HUES64 (cell line): Measurements from ENCODE around the gene NEMF.

Experiments
- H3K27ac ChIP-seq: 2 replicates; pipeline ENCODE4 v1.7.0; 2013; ENCODE audit warnings: low read depth, low read length, inconsistent platforms
- H3K27me3 ChIP-seq: 2 replicates; pipeline ENCODE4 v1.6.1; 2013; ENCODE audit warnings: mild to moderate bottlenecking, low read length; ENCODE audit not compliant: insufficient read depth
- H3K36me3 ChIP-seq: 2 replicates; pipeline ENCODE4 v1.6.1; 2013; ENCODE audit warnings: mild to moderate bottlenecking, low read length; ENCODE audit not compliant: insufficient read depth
- H3K4me1 ChIP-seq: 2 replicates; pipeline ENCODE4 v1.6.1; 2013; ENCODE audit warnings: mild to moderate bottlenecking, low read length, moderate library complexity; ENCODE audit not compliant: insufficient read depth
- H3K4me3 ChIP-seq: 2 replicates; pipeline ENCODE4 v1.5.1; 2013; ENCODE audit warnings: mild to moderate bottlenecking, low read length, moderate library complexity
- H3K9ac ChIP-seq: 2 replicates; pipeline ENCODE4 v1.6.1; 2013; ENCODE audit warnings: mild to moderate bottlenecking, low read depth, low read length
- H3K9me3 ChIP-seq: 2 replicates; pipeline ENCODE4 v1.6.1; 2013; ENCODE audit warnings: low read depth, low read length; ENCODE audit not compliant: insufficient read depth
- WGBS: fragments of 150-250, 120-280 bp; methylation state at CpG from one replicate; pipeline ENCODE4 v1.1.7; 2013; ENCODE audit warnings: missing lambda C conversion rate; 5-methylcytosine and 5-hydroxymethylcytosine counted together

Gene NEMF

DNA sequence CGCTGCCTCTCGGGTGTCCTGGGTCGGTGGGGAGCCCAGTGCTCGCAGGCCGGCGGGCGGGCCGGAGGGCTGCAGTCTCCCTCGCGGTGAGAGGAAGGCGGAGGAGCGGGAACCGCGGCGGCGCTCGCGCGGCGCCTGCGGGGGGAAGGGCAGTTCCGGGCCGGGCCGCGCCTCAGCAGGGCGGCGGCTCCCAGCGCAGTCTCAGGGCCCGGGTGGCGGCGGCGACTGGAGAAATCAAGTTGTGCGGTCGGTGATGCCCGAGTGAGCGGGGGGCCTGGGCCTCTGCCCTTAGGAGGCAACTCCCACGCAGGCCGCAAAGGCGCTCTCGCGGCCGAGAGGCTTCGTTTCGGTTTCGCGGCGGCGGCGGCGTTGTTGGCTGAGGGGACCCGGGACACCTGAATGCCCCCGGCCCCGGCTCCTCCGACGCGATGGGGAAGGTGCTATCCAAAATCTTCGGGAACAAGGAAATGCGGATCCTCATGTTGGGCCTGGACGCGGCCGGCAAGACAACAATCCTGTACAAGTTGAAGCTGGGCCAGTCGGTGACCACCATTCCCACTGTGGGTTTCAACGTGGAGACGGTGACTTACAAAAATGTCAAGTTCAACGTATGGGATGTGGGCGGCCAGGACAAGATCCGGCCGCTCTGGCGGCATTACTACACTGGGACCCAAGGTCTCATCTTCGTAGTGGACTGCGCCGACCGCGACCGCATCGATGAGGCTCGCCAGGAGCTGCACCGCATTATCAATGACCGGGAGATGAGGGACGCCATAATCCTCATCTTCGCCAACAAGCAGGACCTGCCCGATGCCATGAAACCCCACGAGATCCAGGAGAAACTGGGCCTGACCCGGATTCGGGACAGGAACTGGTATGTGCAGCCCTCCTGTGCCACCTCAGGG lies 41.0 kb upstream of the NEMF start:
- peak overlapping the region; percentile 99 for H3K27ac ChIP-seq
- no peaks in the 10 kb centered on the region for H3K9me3 ChIP-seq
- H3K4me3 ChIP-seq: peak overlapping the region; percentile 100
- H3K27me3 ChIP-seq: no peaks in the 10 kb centered on the region
- H3K4me1 ChIP-seq: peaks cover 24% of the 10 kb centered on the region
- peak overlapping the region; percentile 99 for H3K9ac ChIP-seq
- peaks cover 24% of the 10 kb centered on the region for H3K36me3 ChIP-seq
- under 1% methylated on average over 85 of the region's 85 CpGs for WGBS

DNA sequence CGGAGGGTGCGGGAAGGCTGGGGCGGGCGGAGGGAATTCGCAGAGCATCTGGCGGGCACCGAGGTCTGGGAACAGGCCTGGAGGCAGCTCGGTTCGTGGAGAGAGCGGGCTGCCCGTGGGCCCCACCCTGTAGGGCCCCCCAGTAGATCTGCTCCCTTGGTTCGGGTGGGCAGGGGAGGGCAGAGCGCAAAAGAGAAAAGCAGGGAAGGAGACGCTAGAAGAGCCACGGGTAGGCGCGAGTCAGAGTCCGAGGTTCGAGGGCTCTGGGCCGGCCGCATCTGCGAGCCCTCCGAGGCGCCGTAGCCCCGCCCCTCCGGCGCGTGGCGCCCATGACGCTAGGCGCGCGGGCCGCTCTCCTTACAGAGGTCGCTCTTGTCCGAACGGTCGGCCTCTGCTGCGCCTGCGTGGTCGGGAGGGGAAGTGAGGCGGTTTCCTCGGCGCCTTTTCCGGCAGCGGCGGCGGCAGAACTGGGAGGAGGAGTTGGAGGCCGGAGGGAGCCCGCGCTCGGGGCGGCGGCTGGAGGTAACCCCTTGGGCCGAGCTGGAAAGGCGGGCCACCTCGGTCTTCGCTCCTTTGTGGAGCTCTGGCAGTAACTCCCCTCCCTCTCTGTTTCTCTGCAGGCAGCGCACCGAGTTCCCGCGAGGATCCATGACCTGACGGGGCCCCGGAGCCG lies 40.2 kb upstream of the NEMF start, which contains the start of gene ARF6:
Gene ARF6 (plus strand): TSS at position 447 of the 673 bp plus-strand sequence. CDS start 655 bp downstream, outside the sequence.
- peak within 1 kb of the TSS; percentile 100 for H3K4me3 ChIP-seq
- H3K4me1 ChIP-seq: peaks cover 24% of the 10 kb centered on the region
- peak within 1 kb of the TSS; percentile 99 for H3K27ac ChIP-seq
- no peaks in the 10 kb centered on the region for H3K27me3 ChIP-seq
- peak within 1 kb of the TSS; percentile 99 for H3K9ac ChIP-seq
- H3K9me3 ChIP-seq: no peaks in the 10 kb centered on the region
- H3K36me3 ChIP-seq: peaks cover 24% of the 10 kb centered on the region
- WGBS: under 1% methylated on average over 66 of the region's 66 CpGs

DNA sequence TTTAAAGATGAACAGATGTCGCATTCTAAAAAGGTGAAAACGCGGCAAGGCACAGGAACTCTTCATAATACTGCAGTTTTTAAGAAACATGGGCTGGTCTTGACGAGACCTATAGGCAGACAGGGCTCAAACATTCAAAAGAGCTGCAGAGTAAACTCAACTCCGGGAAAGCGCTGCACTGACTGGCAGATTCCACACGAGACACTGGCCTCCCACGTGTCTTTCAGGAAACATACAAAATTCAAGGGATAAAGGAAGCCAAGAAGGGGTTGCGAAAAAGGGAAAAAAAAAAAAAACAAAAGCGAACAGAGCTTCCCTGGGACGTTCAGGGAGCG lies 39.7 kb upstream of the NEMF start:
- Histone ChIP-seq H3K9me3 (no peaks in the 10 kb centered on the region), H3K4me3 (peak overlapping the region; percentile 100), H3K9ac (peak overlapping the region; percentile 99), H3K36me3 (peaks cover 24% of the 10 kb centered on the region), H3K4me1 (peaks cover 24% of the 10 kb centered on the region), H3K27me3 (no peaks in the 10 kb centered on the region), H3K27ac (peak overlapping the region; percentile 99)
- 13% methylated on average over 12 of the region's 12 CpGs for WGBS

DNA sequence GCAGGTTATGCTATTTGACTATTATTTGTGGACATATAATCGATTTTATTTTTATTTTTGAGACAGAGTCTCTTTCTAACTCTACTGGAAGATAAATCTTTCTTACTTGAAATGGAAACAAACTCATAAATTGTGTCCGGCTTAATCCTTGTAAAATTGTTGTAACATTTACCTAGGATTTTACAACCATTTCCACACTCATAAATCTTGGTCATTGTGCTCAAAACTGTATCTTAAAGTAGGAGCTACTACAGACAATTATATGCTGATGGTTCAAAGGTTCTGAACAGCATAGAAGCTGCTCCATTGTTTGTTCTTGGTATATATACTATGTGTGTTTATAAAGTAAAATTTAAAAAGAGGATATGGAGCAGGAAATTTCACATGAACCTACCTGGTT lies 35.7 kb upstream of the NEMF start:
- Histone ChIP-seq H3K27ac (no peak overlapping the region), H3K4me1 (peaks cover 14% of the 10 kb centered on the region; the same call in 1 of the 2 replicates), H3K9ac (no peak overlapping the region), H3K4me3 (no peak overlapping the region), H3K36me3 (no peaks in the 10 kb centered on the region), H3K27me3 (no peaks in the 10 kb centered on the region), H3K9me3 (no peaks in the 10 kb centered on the region)
- 100% methylated on average over 1 of the region's 2 CpGs for WGBS

DNA sequence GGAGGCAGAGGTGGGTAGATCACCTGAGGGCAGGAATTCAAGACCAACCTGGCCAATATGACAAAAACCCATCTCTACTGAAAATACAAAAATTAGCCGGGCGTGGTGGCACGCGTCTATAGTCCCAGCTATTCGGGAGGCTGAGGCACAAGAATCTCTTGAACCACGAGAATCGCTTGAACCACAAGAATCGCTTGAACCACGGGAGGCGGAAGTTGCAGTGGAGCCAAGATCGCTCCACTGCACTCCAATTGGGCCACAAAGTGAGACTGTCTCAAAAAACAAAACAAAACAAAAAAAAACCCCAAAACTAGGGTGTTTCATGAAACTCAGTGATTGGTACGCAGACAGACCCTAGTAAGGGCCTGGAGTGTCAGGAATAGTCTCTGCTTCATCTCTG lies 33.9 kb upstream of the NEMF start:
- 96% methylated on average over 12 of the region's 12 CpGs for WGBS
- H3K27ac ChIP-seq: no peak overlapping the region
- H3K36me3 ChIP-seq: no peaks in the 10 kb centered on the region
- peaks cover 17% of the 10 kb centered on the region; the same call in 1 of the 2 replicates for H3K4me1 ChIP-seq
- no peaks in the 10 kb centered on the region for H3K9me3 ChIP-seq
- no peak overlapping the region for H3K4me3 ChIP-seq
- no peak overlapping the region for H3K9ac ChIP-seq
- H3K27me3 ChIP-seq: no peaks in the 10 kb centered on the region

DNA sequence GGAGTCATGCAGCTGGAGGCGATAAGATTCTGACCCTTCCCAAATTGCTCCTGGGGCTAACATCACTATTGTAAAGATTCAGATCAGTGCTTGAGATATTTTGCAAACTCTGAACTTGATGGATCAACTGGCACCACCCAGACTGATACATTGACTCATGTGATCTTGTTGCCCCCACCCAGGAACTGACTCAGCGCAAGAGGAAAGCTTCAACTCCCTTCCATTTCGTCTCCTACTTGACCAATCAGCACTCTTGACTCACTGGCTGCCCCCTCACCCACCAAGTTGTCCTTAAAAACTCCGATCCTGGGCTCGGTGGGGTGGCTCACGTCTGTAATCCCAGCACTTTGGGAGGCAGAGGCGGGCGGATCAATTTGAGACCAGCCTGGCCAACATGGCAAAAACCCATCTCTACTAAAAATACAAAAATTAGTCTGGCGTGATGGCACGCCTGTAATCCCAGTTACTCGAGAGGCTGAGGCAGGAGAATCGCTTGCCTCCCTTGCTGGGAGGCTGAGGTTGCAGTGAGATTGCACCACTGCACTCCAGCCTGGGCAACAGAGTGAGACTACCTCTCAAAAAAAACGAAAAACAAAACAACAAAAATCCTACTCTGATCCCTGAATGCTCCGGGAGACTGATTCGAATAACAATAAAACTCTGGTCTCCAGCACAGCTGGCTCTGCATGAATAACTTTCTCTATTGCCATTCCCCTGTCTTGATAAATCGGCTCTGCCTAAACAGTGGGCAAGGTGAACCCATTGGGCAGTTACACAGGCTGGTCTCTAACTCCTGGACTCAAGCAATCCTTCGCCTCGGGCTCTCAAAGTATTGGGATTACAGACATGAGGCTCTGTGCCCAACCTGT lies 30.5 kb upstream of the NEMF start:
- peaks cover 17% of the 10 kb centered on the region; the same call in 1 of the 2 replicates for H3K4me1 ChIP-seq
- no peak overlapping the region; the same call in 1 of the 2 replicates for H3K27ac ChIP-seq

DNA sequence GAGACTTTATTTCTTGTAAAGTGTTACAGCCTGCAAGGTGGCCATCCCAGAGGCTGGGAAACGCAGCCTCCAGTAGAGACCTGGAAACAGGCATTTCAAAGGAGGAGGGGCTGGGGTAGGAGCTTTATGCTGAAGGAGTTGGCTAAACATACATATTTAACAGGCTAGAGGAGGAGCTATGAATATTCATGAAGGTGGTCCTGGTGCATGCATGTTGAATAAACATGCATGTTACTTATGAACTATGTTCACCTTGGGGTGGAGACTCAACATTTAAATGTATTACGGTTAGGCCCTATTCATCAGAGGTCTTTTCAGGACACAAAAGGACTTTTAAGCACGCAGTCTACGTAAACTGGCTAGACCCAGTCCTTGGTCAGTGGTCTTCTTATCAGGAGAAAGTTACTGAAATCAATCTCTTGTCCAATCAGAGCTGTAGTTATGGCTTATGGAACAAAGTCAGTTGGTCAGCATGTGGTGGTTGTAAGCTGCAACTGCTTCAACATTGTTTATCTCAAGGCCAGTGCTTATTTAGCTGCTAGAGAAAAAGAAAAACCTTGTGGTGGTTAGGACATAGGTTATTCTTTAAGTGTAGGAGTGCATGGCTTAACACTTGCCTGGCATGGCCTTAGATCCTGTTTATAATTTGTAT lies 28.9 kb upstream of the NEMF start:
- Histone ChIP-seq H3K4me3 (no peak overlapping the region), H3K27ac (no peak overlapping the region), H3K4me1 (peaks cover 17% of the 10 kb centered on the region; the same call in 1 of the 2 replicates), H3K9ac (no peak overlapping the region), H3K36me3 (no peaks in the 10 kb centered on the region), H3K9me3 (no peaks in the 10 kb centered on the region), H3K27me3 (no peaks in the 10 kb centered on the region)
- WGBS: 91% methylated on average over 4 of the region's 4 CpGs

More for the DNA sequence above, 30.5 kb upstream of the NEMF start:
- H3K9ac ChIP-seq: no peak overlapping the region
- no peak overlapping the region for H3K4me3 ChIP-seq
- no peaks in the 10 kb centered on the region for H3K36me3 ChIP-seq
- no peaks in the 10 kb centered on the region for H3K9me3 ChIP-seq
- WGBS: 77% methylated on average over 18 of the region's 18 CpGs
- H3K27me3 ChIP-seq: no peaks in the 10 kb centered on the region

DNA sequence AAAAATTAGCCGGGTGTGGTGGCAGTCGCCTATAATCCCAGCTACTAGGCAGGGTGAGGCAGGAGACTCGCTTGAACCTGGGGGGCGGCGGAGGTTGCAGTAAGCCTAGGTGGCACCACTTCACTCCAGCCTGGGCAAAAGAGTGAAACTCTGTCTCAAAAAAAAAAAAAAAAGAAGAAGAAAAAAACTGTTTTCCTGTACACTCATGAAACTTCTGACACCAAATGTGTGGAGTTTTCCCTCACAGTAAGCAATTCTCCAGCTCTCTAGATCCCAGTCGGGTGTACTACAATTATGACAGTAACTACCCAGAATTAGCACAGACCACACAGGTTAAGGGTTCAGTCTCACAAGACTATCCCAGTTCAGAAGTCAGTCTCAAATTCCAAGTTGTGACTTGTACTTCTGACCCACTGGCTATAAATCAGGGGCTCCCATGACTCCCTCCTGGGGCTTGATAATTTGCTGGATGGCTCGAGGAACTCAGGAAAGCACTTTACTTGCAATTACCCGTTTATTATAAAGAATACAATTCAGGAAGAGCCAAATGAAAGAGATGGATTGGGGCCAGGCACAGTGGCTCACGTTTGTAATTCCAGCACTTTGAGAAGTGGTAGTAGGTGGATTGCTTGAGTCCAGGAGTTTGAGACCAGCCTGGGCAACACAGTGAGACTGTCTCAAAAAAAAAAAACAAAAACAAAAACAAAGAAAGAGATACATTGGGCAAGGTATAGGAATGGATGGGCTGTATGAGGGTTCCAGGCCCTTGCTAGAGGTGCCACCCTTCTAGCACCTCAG lies 27.9 kb upstream of the NEMF start:
- Histone ChIP-seq H3K36me3 (no peaks in the 10 kb centered on the region), H3K4me3 (no peak overlapping the region), H3K27me3 (no peaks in the 10 kb centered on the region), H3K9ac (no peak overlapping the region), H3K4me1 (peaks cover 17% of the 10 kb centered on the region; the same call in 1 of the 2 replicates), H3K27ac (no peak overlapping the region), H3K9me3 (no peaks in the 10 kb centered on the region)
- 89% methylated on average over 9 of the region's 9 CpGs for WGBS

DNA sequence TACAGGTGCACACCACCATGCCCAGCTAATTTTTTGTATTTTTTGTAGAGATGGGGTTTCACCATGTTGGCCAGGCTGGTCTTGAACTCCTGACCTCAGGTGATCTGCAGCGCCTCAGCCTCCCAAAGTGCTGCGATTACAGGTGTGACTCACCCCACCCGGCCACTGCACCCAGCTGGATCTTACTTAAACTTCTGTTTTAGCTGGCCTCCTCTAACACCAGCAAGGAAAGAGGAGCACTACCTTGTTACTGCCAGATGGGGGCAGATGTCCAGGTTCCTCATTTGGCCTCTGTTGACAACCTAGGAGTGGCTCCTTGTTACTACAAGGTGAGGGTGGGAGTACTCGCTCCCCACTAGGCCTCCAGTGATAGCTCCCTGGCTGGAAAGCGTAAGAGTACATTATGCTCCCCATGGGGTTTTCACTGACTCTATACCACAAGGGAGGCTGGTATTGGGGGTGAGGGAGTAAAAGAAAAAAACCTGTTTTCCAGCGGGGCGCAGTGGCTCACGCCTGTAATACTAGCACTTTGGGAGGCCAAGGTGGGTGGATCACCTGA lies 27.1 kb upstream of the NEMF start:
- H3K9me3 ChIP-seq: no peaks in the 10 kb centered on the region
- H3K4me1 ChIP-seq: peaks cover 17% of the 10 kb centered on the region; the same call in 1 of the 2 replicates
- H3K9ac ChIP-seq: no peak overlapping the region
- H3K27ac ChIP-seq: no peak overlapping the region
- H3K4me3 ChIP-seq: no peak overlapping the region
- 77% methylated on average over 8 of the region's 8 CpGs for WGBS
- no peaks in the 10 kb centered on the region for H3K27me3 ChIP-seq
- no peaks in the 10 kb centered on the region for H3K36me3 ChIP-seq
